Kidney epithelial cell (primary cell): Measurements from ENCODE around the gene MYLK. TPM values are rescaled to one million over a fixed set of nuclear protein-coding genes. Genes with fewer than 3 reads are reported as not detected.

Experiments
- DNase-seq: peaks from one replicate; pipeline ENCODE4 v3.0.0-alpha.2; 2010; ENCODE audit warnings: low read depth
- H3K27me3 ChIP-seq: 2 replicates; pipeline ENCODE4 v1.6.0; 2011; ENCODE audit warnings: low read length; ENCODE audit not compliant: control insufficient read depth, insufficient read depth
- H3K36me3 ChIP-seq: 2 replicates; pipeline ENCODE4 v1.5.1; 2011; ENCODE audit warnings: low read length; ENCODE audit not compliant: control insufficient read depth, insufficient read depth
- H3K4me3 ChIP-seq: 2 replicates; pipeline ENCODE4 v1.5.1; 2011; ENCODE audit warnings: low read depth, mild to moderate bottlenecking, control low read depth, low read length
- CTCF ChIP-seq: IDR thresholded peaks from 2 replicates; pipeline ENCODE4 v1.5.1; 2011; ENCODE audit warnings: mild to moderate bottlenecking, moderate library complexity, low read length, control low read depth, inconsistent platforms; ENCODE audit not compliant: insufficient read depth, poor library complexity, severe bottlenecking
- total RNA-seq: library from RNA; depleted of rRNA; stranded (reverse); fragments of >200 nt; gene quantifications from 2 replicates; pipeline ENCODE4 v1.2.3, GENCODE V29; 2015

MYLK gene
- total RNA-seq, 1 donor from 2014 or later = 49.7 TPM

GRCh38 chr3:123692041-123692440 is 192.1 kb downstream of the MYLK start:
- no peak for TF ChIP-seq CTCF
- Histone ChIP-seq H3K27me3 (no peaks in the 10 kb centered on the region), H3K4me3 (no peak overlapping the region), H3K36me3 (peaks cover 3% of the 10 kb centered on the region)
- DNase-seq = no peak

GRCh38 chr3:123689831-123690230 is 194.3 kb downstream of the MYLK start:
- Histone ChIP-seq H3K27me3 (no peaks in the 10 kb centered on the region), H3K4me3 (no peak overlapping the region), H3K36me3 (no peaks in the 10 kb centered on the region)
- no peak for TF ChIP-seq CTCF
- DNase-seq = no peak

- Histone ChIP-seq H3K36me3 (no peaks in the 10 kb centered on the region), H3K4me3 (no peak overlapping the region), H3K27me3 (no peaks in the 10 kb centered on the region)
- TF ChIP-seq CTCF = no peak
- DNase-seq = no peak
These were observed 195.8 kb downstream of the MYLK start for GRCh38 chr3:123688241-123688747.

GRCh38 chr3:123687286-123687685 is 196.8 kb downstream of the MYLK start:
- DNase-seq = no peak
- no peaks in the 10 kb centered on the region for H3K27me3 ChIP-seq
- no peak overlapping the region for H3K4me3 ChIP-seq
- no peaks in the 10 kb centered on the region for H3K36me3 ChIP-seq
- TF ChIP-seq CTCF = no peak

- Histone ChIP-seq H3K36me3 (no peaks in the 10 kb centered on the region), H3K4me3 (no peak overlapping the region), H3K27me3 (no peaks in the 10 kb centered on the region)
- DNase-seq = no peak
- TF ChIP-seq CTCF = no peak
These were observed 197.9 kb downstream of the MYLK start for GRCh38 chr3:123686251-123686650.

GRCh38 chr3:123685780-123686179 is 198.4 kb downstream of the MYLK start:
- Histone ChIP-seq H3K36me3 (no peaks in the 10 kb centered on the region), H3K27me3 (no peaks in the 10 kb centered on the region), H3K4me3 (no peak overlapping the region)
- no peak for TF ChIP-seq CTCF
- no peak for DNase-seq
